HG03060 (cell line): ENCODE results near the gene FZD10.

Experiments
- ATAC-seq: cut with Tn5 transposase; IDR thresholded peaks from one replicate; pipeline ENCODE4 v1.9.1; 2021; ENCODE audit warnings: low read depth, moderate number of reproducible peaks; ENCODE audit not compliant: unreplicated experiment

FZD10 gene

DNA sequence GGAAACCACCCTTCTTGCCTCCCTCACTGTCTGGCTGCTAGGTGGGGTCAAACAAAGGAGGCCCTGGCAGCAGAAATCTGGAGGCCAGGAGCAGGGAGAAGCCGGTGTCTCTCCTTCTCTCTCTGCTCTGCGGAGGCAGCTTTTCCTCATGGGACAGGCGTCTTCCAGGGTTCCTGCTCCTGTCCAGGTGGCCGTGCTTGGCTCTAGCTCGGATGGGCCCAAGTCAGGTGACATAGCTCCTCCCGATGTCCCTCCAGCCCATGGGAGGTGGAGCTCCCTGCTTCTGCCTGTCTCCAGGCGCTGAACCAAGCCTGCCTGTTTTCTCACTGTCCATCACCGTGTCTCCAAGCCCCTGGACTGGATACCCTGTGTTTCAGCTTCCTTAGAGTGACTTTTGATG is 30.5 kb upstream of the FZD10 start:
- no peak for ATAC-seq

DNA sequence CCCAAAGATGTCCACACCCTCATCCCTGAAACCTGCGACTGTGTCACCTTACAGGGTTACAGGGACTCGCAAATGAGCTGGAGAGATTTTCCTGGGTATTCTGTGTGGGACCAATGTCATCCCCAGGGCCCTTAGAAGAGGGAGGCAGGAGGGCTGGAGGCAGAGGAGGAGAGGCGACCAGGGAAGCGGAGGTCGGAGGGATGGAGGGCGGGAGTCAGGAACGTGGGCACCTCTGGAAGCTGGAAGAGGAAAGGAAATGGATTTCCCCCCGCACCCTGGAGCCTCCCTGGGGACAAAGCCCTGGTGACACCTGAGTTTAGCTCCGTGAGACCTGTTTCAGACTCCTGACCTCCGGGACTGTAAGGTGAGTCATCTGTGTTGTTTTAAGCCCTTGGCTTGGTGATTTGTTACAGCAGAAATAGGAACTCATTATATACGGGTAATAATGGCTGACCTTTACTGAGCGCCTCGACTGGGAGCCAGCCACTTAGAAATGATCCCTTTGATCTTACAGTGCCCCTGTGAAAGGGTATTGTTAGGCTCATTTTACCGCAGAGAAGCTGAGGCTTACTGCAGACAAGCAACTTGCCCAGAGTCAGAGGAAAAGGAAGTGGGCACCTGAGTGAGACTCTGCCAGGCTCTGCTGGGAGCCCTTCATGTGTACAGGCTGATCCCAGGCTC is 29.3 kb upstream of the FZD10 start:
- ATAC-seq, result no peak

DNA sequence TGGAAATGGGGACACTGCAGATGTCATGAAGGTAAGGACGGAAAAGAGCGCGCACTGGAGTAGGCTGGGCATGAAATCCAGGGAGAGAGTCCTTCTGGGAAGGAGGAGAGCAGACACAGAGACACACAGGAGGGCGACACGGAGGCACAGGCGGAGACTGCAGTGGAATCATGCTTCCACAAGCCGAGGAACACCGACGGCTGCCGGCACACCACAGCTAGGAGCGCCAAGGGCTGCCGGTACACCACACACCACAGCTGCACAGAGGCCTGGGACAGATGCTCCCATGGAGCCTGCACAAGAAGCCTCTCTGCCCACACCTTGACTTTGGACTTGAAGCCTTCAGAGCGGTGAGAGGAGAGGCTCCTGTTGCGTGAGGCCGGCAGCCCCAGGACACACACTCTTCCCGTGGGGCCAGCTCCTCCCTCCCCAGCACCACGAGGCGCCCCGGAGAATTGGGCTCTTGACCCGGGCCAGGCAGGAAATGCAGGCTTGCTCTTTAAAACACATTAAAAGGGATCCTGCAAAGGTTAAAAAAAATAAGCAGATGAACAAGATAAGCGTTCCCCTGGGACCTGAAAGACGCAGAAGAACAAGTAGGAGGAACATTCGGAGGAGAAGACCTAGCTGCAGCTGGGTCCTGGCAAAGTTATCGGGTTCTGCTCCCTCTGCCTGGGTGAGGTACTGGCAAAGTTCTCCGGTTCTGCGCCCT is 28.3 kb upstream of the FZD10 start:
- no peak for ATAC-seq

DNA sequence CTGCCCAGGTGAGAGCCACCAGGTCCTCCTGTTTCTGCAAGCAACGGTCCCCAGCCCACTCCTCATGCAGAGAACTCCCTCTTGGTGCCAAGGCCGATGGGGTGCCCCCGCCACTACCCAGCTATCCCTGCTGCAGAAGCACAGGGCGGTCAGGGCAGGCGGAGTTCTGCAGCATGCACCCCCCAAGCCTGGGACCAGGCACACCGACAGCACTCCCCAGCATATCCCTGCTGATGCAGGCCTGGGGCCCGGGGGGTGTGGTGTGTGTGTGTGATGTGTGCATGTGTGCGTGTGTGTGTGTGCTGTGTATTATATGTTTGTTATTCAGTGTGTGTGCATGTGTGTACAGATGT is 27.7 kb upstream of the FZD10 start:
- ATAC-seq, result no peak

DNA sequence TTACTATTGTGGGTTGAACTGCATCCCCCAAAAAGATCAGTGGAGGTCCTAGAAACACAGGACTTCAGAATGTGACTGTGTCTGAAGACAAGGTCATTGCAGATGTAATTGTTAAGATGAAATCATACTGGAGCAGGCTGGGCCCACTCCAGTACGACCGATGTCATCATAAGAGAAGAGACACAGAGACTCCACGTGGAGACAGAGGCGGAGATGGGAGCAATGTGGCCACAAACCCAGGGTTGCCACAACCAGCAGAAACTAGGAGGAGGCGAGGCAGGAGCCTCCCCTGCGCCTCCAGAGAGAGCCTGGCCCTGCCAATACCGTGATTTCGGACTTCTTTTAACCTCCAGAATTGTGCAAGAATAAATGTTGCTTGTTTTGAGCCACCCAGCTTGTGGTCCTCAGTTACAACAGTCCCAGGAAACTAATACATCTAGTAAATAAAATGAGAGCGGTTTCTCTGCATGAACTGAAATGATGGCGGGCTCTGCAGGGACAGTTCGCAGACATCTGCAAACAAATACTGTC is 25.7 kb upstream of the FZD10 start:
- no peak for ATAC-seq

DNA sequence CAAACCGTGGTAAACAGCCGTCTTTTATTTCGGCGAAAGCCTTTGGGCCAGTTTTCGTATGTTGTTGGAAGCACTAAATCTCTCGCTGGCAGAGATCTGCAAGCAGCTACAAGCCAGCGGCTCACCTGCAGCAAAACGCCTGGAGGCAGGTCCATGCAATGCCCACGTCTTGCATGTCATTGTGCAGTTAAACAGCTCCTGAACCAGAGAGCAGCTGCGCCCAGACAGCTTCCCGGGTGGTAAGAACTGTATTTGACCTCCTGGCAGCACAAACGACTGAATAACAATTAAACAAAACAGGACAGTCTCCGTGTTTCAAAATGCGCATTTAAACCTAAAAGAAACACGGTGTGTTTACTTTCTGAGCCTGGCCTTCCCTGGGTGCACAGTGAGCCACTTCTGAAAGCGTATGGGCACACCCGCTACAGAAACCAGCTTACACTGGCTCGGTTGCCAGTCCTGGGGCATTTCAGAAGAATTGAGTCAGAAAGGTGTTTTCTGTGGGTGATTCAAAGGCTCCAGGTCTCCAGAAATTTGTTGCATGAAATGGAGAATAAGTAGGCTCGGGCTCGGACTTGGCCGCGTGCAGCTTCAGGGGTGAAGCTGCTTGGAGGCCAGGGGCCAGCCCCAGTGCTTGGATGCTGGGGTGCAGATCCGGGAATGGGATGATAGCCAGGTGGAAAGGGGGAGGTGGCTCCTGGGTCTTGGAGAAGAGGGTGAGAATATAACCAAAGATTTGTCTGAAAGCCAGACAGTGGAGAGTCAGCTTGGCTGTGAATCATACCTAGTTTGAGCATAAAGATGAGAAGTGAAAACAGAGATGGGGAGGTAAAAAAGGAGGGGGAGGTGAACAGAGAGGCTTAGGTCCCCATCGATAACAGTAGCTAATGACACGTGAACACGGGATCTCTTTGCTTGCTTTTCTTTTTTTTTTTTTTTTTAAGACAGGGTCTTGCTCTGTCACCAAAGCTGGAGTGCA is 24.9 kb upstream of the FZD10 start:
- ATAC-seq, result no peak

DNA sequence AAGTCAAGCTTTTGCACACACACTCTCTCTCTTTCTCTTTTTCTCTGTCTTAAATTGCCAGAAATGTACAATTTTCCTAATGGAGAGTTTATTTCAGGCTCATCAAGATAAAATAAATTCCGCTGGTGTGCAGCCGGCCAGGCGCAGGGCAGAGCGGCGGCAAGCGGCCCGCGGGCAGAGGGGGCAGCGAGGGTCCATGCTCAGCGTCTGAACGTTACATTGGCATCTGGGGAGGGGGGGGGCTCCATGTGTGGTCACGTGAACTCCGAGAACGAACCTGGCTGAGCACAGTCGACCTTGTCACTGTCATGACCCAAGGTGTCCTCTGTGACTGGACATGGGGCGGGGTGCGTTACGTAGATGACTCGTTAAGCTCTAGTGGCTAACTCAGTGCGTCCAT is 23.8 kb upstream of the FZD10 start:
- no peak for ATAC-seq

DNA sequence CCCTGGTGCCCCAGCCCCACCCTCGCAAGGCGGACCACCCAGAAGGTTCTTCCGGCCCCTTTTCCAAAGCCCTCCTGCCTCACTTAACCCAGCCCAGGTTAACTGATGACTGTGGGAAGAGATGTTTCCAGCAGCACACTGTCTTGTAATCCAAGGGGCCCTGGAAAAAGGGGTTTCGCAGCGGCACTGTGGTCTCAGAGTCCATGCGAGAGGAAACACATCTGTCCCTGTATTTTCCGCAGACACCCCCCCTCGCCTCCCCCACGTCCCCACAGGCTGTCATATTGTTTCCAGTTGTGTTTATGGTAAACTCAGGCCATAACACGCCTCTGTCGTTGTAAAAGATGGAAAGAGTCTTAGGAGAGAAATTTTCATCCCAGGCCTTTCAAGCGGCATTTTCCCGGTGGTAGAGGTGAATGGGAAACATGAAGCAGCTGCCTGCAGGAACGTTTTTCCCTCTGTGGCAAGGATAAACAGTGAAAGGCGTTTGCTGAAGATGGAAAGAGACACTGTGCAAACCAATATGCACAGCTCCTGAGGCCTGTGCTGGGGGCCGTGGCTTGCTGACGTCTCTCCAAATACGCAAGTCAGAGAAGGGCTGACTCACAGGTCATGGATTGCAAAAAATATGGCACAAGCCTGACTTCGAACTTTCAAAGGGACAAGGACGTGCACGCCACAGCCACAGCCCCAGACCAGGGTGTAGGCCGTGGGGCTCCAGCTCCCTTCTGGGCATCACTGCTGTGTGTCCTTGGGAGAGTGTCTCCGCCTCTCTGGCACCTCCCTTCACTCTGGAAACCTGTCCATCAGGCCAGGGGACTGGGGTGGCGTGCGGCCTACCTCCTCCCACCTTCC is 22.5 kb upstream of the FZD10 start:
- ATAC-seq, result no peak

DNA sequence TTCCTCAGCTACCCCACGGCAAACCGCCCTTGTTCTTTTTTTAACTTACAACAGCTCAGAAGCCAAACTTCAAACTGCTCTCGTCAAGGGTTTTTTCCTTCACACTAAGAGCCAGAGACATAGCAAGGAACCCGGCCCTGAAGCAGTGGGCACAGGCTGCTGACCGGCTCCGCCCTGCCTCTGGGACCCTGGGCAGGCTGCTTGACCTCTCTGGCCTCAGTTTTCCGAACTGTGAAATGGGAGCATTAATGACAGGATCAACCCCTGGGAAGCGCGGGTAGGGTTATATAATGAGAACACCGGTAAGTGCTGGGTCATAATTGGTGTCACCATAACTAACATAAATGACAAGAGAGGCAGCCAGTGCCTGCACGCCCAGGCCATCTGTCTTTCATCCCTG is 21.2 kb upstream of the FZD10 start:
- no peak for ATAC-seq

DNA sequence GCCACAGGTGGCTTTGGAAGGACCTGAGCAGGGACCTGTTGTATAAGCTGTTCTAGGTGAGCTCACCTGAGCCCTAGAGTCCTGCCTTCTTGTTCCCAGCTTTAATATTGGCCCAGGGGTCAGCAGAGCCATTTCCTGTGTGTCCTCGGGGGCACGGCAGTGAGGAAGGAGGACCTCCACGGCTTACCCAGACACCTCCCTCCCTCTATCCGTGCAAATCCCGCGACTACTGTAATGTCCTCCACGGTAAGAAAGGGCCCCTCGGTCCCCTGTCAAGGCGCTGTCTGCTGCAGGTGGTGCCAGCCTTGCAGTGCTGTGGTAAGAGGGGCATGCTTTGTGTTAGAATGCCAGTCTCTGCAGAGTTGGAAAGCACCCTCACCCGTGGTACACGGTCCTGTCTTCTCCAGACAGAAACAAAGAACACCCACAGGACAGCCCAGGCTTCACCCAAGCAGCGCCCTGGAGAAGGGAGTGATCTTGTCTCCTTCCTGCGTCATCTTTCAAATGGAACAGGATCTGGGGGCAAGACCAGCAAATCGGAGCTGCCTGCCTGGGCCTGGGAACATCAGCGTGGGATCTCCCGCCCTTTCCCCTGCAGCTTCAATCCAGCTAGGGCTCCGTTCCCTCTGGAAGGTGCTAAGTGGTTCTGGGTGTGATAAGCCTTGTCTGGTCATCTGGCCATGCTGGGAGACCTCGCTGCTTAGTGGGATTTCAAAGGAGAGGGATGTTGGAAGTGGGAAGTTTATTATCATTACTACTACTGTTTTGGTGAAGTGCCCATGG is 20.2 kb upstream of the FZD10 start:
- no peak for ATAC-seq

DNA sequence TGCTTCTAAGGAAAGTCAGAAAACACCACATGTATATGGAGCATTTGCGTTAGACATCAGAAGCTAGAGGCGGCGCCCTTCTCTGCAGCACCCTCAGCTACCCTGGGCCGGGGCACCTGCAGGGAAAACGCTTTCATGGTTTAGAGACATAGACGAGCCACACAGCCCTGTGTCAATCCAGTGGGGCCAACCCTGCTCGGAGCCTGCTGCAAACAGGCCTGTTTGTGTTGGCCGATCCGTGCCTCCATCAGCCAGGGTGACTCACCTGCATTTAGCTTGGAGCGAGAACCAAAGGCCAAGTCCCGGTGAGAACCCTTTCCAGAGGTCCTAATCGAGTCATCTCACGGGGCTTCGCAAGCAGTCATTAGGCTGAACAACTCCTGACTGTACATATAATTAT is 19.5 kb upstream of the FZD10 start:
- no peak for ATAC-seq

DNA sequence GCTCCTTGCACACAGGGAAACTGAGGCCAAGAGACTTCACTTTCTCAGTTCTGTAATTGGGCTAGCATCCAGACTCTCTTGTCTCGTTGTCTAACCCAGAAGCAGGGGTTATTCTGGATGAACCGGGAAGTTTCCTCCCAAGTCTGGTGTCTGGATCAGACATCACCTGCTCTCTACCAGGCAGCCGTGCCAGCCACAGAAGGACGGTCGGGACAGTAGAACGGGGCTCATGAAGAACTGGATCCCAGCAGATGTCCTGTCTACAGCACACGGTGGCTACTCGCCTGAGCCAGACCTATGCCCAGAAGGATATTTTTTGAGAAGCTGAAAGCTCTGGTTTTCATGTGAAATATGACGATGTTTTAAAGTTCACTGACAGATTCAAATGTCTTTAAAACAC is 19.1 kb upstream of the FZD10 start:
- no peak for ATAC-seq

DNA sequence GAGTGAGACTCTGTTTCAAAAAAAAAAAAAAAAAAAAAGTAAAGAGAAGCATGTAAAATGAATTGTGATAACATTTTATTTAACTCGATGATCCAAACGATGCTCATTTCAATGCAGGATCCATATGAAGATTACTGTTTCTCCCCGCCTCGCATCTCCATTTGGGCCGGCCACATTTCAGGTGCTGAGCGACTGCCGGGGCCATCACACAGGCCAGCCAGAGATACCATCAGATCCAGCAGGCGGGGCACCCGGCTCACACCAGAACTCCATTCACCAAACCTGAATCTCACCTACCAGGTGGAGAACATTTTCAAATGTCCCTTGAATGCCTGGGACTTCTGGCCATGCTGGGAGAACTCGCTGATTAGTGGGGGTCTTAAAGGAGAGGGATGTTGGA is 18.0 kb upstream of the FZD10 start:
- no peak for ATAC-seq

DNA sequence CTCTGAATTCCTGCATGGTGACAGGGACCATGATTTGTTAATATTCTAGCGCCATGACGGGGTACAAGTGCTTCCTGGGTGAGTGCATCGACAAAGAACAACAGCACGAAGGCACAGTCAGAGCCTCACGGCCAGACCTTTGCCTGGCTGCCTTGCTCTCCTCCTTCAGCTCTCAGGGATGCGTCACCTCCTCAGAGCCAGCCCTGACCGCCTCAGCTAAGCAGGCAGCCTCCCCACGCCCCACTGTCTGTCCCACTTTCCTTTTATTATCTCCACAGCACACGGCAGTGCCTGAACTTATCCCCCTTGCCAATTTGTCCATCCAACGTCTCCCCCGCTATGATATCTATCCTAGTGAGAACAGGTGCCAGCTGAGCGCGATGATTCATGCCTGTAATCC is 16.5 kb upstream of the FZD10 start:
- ATAC-seq, result no peak

DNA sequence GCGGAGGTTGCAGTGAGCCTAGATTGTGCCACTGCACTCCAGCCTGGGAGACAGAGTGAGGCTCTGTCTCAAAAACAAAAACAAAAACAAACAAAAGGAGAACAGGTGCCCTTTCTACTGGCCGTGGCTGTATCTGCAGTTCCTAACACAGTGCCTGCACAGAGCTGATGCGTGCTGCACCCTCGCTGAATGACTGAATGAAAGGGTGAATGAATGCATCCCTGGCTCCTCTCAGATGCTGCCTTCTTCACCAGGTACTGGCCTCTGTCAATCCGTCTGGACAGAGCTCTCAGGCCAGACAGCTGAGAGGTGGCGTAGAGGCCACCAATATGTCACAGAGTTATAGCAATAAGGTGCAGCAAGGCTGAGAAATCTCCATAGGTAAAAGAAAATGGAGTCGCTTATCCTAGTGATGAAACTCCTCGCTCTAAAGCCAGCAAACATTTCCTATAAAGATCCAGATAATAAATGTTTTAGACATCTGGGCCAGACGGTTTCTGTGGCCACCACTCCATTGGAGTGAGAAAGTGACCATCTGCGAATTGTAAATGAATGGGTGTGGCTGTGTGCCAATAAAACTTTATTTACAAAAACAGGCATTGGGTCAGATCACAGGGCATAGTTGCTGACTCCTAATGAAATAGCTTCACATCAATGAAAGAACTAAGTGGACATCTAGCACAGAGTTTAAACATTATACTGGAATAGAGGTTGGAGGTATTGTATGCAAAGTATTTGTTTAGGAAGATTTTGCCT is 15.9 kb upstream of the FZD10 start:
- ATAC-seq, result no peak

DNA sequence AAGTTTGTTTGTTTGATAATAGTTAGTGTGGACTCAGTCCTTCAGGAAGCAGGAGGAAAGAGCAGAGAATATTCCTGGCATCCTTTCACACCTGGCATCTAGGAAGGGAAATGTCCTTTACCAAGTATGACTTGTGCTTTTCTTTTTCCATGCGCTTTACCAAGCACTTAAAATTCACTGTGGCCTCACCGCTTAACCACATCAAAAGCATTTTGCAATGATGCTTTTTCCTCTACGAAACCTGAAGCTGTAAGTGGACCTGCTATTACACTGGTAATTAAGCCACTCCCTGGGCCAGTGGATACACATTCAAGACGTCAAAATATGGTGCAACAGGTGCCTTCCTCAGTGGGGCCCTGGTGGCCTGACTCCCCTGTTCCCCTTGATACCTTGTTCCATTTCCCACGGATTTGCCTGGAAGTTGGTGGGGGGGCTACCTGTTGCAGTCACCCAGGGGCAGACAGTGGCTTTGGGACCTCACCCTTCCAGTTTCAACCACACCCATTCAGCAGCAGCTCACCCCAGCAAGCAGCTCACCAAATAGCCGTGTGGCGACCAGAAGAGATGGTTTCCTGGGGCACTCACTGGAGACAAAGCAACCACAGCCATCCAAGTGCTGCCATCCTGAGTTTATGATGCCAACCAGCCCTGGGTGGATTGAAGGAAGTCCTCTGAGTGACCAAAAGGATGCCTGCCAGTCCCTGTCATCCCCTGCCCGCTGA is 14.2 kb upstream of the FZD10 start:
- ATAC-seq, result no peak

DNA sequence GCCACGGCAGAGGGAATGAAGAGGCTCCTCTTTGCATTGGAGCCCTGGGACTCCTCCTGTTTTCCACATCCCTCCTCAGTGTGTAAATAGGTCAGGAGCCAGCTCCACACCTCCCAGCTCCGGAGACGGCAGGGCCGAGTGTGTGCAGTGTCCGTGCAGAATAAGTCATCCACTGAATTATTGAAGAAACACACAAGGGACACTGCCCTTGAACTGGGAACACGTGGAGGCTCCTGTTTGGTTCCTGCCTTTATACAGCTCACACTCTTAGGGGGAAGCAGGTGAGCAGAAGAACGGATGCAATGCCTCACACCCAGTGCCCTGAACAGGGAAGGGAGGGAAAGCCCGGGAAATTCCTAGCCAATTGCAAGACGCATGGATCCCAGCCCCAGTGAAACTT is 10.4 kb upstream of the FZD10 start:
- ATAC-seq, result no peak

DNA sequence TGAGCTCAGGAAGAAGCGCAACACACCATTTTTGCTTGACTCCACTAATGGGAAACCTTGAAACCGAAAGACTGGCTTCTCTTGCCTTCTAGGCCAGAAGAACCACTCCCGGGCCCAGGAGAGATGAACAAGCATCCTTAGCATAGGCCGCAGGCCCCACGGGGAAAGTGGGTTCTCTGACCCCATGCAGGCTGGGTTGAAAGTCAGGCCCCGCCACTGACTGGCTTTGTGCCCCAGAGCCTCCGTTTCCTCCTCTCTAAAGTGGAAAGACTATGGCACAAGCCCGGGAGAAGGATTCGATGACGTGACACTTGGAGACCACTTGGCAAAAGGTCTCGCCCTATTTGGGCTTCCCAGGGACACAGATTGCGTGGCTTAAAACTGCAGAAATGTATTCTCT is 9.9 kb upstream of the FZD10 start:
- ATAC-seq, result no peak
